ENCODE measurements around the gene IPPK. TPM values are rescaled to one million over a fixed set of nuclear protein-coding genes. Genes with fewer than 3 reads are reported as not detected.

IPPK gene
- total and polyA plus RNA-seq, 2 of the 8 experiments (the other 6 are each of a cell fraction or from before 2014, with no cell fraction given) = 10.5 to 13.6 TPM

GRCh38 chr9:92656537-92656925 is 13.4 kb downstream of the IPPK start:
- Histone ChIP-seq H4K91ac (replicated peaks; ENCODE audit: insufficient read length, low read length) (no peak overlapping the region), H3K23ac (ENCODE audit: insufficient read length) (no peak overlapping the region), H3K36me3 (ENCODE audit: control insufficient read depth in 2 of 4, insufficient read depth in 4 of 4, low read length in 3 of 4) (peaks cover 0 to 9% (median 1%) of the 10 kb centered on the region in 4 experiments; a peak in 2 of 8 replicates), H3K18ac (ENCODE audit: extremely low read depth, low read length) (no peak overlapping the region), H3K4me2 (ENCODE audit: insufficient read depth in 1 of 2, low read depth in 2 of 2, low read length in 2 of 2) (no peak overlapping the region), H2BK12ac (ENCODE audit: low read depth, low read length) (no peak overlapping the region), H4K8ac (ENCODE audit: extremely low read depth, insufficient read depth, low read length) (no peak overlapping the region), H3K23me2 (ENCODE audit: low read depth, low read length) (no peaks in the 10 kb centered on the region), H2AK5ac (ENCODE audit: low read depth, low read length) (no peak overlapping the region), H3K9ac (replicated peaks in 1 of 4; ENCODE audit: extremely low read depth in 1 of 4, low read depth in 3 of 4, low read length in 3 of 4) (no peak overlapping the region), H4K5ac (ENCODE audit: insufficient read length, low read depth, low read length) (no peak overlapping the region), H2BK120ac (replicated peaks; ENCODE audit: low read depth, low read length) (no peak overlapping the region), H3K4me3 (ENCODE audit: extremely low read depth in 1 of 4, insufficient read depth in 2 of 4, low read depth in 3 of 4, low read length in 4 of 4) (no peak overlapping the region), H3K9me3 (ENCODE audit: insufficient read depth in 2 of 2, low read depth in 1 of 2, low read length in 1 of 2) (no peaks in the 10 kb centered on the region), H3K56ac (replicated peaks; ENCODE audit: insufficient read length, low read depth, low read length) (no peak overlapping the region), H3K79me2 (ENCODE audit: control insufficient read depth in 1 of 2, insufficient read depth in 2 of 2, low read length in 2 of 2) (peaks cover 0 to 11% of the 10 kb centered on the region in 2 experiments; a peak in 1 of 4 replicates), H2AFZ (ENCODE audit: low read length) (no peak overlapping the region), H3K4ac (replicated peaks; ENCODE audit: insufficient read length, low read depth, low read length) (no peak overlapping the region), H3K14ac (ENCODE audit: insufficient read length) (no peak overlapping the region), H3K79me1 (ENCODE audit: low read depth, low read length) (peaks cover 9% of the 10 kb centered on the region), H3K27me3 (replicated peaks in 1 of 4; ENCODE audit: control insufficient read depth in 3 of 4, extremely low read depth in 1 of 4, insufficient read depth in 3 of 4, low read length in 3 of 4) (no peaks in the 10 kb centered on the region), H4K20me1 (replicated peaks in 1 of 2; ENCODE audit: control insufficient read depth in 1 of 2, insufficient read depth in 2 of 2, low read length in 2 of 2) (peaks cover 4 to 12% of the 10 kb centered on the region in 2 experiments), H2BK15ac (ENCODE audit: low read length) (no peak overlapping the region), H3K4me1 (replicated peaks in 1 of 4; ENCODE audit: control insufficient read depth in 3 of 4, insufficient read depth in 4 of 4, low read length in 3 of 4) (peaks cover 0 to 10% (median 3%) of the 10 kb centered on the region in 4 experiments; a peak in 4 of 7 replicates), H3K27ac (ENCODE audit: low read depth, low read length) (no peak overlapping the region), H2BK5ac (ENCODE audit: low read depth, low read length) (no peak overlapping the region), H2BK20ac (ENCODE audit: low read length) (no peak overlapping the region)
- WGBS, 2 experiments (ENCODE audit: extremely low coverage in 1 of 2, insufficient coverage in 1 of 2, insufficient read length in 1 of 2, insufficient replicate concordance in 2 of 2, low coverage in 1 of 2, low lambda C conversion rate in 2 of 2, missing lambda C conversion rate in 1 of 2) = 85% methylated on average over 11 of the region's 11 CpGs; no CpG with 5 or more reads in 1 of the 2 experiments
- FAIRE-seq (no peak), DNase-seq (ENCODE audit: low read depth in 1 of 2, low spot score in 2 of 2) (no peak)
- POLR2A ChIA-PET (ENCODE audit: partially characterized antibody) = no interaction called here
- CTCF ChIA-PET (ENCODE audit: partially characterized antibody) = no interaction called here
- TF ChIP-seq KDM1A (IDR thresholded peaks at IDR 0.05; ENCODE audit: borderline replicate concordance, low read length) (no peak), RAD21 (IDR thresholded peaks at IDR 0.05 in 1 of 2, conservative IDR thresholded peaks at IDR 0.05 in 1 of 2; ENCODE audit: low read depth in 2 of 2, low read length in 2 of 2) (no peak), MAX (IDR thresholded peaks at IDR 0.05) (no peak), JUND (IDR thresholded peaks at IDR 0.05; ENCODE audit: low read length) (no peak), TAF7 (optimal IDR thresholded peaks at IDR 0.05; ENCODE audit: borderline replicate concordance, low read depth, low read length) (no peak)

Data from H1 (cell line).